Omental fat pad (tissue), 4 donors: Measurements from ENCODE around the gene STUM. TPM values are rescaled to one million over a fixed set of nuclear protein-coding genes. Genes with fewer than 3 reads are reported as not detected.

Experiments
- ATAC-seq: fragments of 150-250 bp; one replicate; pipeline ENCODE4 v1.9.1; 2016; ENCODE audit warnings: mild to moderate bottlenecking, moderate library complexity; ENCODE audit not compliant: low FRiP score
- DNase-seq: peaks from one replicate; pipeline ENCODE4 v3.0.0-alpha.2; 2019; ENCODE audit warnings: low spot score
- total RNA-seq, 4 donors: library from RNA; depleted of rRNA; stranded (reverse); fragments of >200 nt; gene quantifications; one replicate each; pipeline ENCODE4 v1.1.0, GENCODE V29; 2016
- TF ChIP-seq, protein P1 (sequence below), 3 donors: fragments of 450-650 bp; IDR thresholded peaks; one replicate each; pipeline ENCODE4 v1.5.1; 2016 to 2017; ENCODE audit warnings: antibody characterized with exemption in 3 of 3, mild to moderate bottlenecking in 3 of 3, moderate library complexity in 2 of 3

Gene STUM
- total RNA-seq, 4 donors from 2014 or later: 1.9 to 2.8 (median 2.2) TPM

- TF ChIP-seq, protein P1, sequence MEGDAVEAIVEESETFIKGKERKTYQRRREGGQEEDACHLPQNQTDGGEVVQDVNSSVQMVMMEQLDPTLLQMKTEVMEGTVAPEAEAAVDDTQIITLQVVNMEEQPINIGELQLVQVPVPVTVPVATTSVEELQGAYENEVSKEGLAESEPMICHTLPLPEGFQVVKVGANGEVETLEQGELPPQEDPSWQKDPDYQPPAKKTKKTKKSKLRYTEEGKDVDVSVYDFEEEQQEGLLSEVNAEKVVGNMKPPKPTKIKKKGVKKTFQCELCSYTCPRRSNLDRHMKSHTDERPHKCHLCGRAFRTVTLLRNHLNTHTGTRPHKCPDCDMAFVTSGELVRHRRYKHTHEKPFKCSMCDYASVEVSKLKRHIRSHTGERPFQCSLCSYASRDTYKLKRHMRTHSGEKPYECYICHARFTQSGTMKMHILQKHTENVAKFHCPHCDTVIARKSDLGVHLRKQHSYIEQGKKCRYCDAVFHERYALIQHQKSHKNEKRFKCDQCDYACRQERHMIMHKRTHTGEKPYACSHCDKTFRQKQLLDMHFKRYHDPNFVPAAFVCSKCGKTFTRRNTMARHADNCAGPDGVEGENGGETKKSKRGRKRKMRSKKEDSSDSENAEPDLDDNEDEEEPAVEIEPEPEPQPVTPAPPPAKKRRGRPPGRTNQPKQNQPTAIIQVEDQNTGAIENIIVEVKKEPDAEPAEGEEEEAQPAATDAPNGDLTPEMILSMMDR (IDR thresholded peaks at IDR 0.05): no peak
- ATAC-seq (no peak), DNase-seq (no peak)
These were observed 5.9 kb upstream of the STUM start for GRCh38 chr1:226542623-226543103.

DNA sequence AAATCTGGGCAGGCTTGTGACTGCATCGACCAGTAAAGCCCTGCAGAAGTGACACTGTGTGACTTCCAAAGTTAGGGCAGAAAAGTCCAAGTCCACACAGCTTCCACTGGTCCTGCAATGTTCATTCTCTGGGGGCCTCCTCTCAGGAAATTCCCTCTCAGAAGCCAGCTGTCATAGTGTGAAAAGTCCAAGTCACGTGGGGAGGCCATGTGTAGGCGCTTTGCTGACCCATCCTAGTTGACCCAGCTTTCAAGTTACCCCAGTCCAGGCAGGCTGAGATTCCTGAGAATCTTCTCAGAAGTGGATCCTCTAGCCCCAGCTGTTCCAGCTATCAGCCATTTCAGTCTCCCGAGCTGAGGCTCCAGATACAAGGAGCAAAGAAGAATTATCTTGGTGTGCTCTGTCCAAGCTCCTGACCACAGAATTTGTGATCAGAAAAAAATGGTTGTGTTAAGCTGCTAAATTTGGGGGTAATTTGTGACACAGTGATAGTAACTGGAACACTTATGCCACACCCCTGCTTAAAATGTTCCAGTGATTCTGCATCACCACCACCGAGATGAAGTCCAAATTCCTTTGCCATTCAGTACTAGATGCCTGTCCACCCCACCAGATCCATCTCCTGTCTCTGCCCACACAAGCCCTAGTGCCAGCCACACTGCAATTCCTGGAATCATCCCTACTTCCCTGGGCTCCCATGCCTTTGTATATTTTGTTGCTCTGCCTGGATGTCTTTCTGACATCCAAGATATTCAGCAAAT is 2.5 kb upstream of the STUM start:
- TF ChIP-seq, protein P1 (IDR thresholded peaks at IDR 0.05): no peak
- DNase-seq: no peak
- no peak for ATAC-seq

- TF ChIP-seq, protein P1 (IDR thresholded peaks at IDR 0.05): no peak
- DNase-seq: no peak
- ATAC-seq: no peak
These were observed 1.6 kb upstream of the STUM start for GRCh38 chr1:226546926-226547325.

GRCh38 chr1:226547754-226548191 is 791 bp upstream of the STUM start:
- DNase-seq: peak; percentile 61
- ATAC-seq: peak; percentile 78
- TF ChIP-seq, protein P1 (IDR thresholded peaks at IDR 0.05): no peak

DNA sequence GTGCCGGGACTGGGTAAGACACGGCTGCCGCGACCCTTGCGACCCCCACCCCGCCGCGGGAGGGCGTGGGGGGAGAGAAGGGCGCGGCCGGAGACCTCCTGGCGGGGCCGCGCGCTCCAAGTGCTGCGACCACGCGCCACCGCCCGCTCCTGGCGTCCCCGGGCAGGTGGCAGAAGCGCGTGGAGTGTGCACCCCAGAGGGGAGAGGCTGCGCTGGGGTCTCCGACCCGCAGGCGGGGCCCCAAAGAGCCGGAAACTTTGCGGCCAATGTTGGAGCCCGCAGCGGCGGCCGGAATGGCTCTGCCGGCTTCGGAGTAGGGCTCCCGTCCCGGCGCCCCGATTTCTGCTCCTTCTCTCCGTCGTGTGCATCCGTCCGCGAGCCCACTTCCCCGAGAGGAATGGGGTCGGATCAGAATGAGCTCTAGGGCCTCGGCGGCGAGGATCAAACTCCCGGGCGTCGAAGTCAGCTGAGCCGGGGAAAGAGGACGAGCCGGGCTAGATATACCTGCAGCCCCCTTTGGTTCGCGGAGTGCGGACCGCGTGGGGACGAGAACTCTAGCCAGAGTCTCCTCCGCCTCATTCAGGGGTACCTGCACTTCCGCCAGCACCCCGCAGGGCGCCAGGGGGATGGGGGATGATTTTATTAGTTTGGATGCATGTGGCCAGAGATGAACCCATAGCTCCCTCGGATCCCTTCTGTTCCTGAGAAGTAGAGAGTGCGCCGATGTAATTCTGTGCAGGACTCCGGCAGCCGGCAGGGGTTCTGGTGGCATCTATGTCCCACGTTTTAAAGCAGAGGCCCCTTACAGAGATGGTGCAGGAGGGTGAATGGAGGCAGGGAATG is 751 bp downstream of the STUM start:
- DNase-seq: no peak
- ATAC-seq: no peak
- TF ChIP-seq, protein P1 (IDR thresholded peaks at IDR 0.05): no peak

DNA sequence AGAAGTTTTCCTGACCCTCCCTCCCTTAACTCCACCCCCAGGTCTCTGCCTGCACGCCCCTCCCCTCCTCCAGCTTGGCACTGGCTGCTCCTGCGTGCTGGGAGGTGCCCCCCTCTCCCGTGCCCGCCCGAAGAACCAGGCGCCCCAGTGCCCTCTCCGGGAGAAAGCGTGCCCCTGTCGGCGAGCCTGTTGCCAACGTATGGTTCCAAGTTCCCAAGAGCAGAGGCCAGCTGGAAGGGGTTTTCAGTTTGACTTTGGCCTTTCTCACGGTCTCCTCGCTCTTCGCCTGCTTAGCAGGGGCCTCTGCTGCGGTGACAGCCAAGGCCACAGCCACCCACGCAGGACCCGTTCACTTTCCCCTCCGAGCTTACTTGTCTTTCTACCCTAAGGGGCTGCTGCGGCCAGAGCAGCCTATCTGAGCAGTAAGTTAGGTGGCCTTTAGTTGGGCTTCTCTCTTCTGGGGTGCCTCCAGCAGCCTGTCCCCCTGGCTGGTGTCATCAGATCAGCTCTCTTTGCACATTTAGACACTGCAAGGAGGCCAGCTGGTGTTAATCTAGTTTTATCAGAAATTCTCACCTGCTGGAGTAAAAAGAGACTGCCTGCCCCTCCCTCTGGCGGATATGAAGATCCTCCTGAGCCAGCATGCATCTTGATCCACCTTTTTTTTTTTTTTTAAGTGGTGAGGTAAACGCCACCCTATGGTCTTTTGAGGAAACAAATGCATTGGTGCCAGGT is 1.5 kb downstream of the STUM start:
- peak; percentile 52 for ATAC-seq
- DNase-seq: no peak
- TF ChIP-seq, protein P1 (IDR thresholded peaks at IDR 0.05): no peak
